Panc1 (cell line): ENCODE measurements around the gene USH2A.

Experiments used
- CTCF ChIP-seq: fragments of 450-650 bp; IDR thresholded peaks from 2 replicates; pipeline ENCODE4 v1.5.1; 2017; ENCODE audit warnings: mild to moderate bottlenecking
- POLR2AphosphoS5 ChIP-seq: IDR thresholded peaks from 2 replicates; pipeline ENCODE4 v1.6.1; 2012; ENCODE audit warnings: mild to moderate bottlenecking, low read depth, low read length, moderate library complexity
- REST ChIP-seq, 2 experiments: IDR thresholded peaks; 2 replicates each; pipeline ENCODE4 v1.6.1; 2011 to 2012; ENCODE audit warnings: low read depth in 2 of 2, control low read depth in 1 of 2, low read length in 1 of 2, mild to moderate bottlenecking in 1 of 2, moderate library complexity in 1 of 2; ENCODE audit not compliant: insufficient read depth in 1 of 2

GRCh38 chr1:215835951-215836350 lies 587.3 kb downstream of the USH2A start:
- no peak for TF ChIP-seq CTCF
- no peak for TF ChIP-seq POLR2AphosphoS5
- no peak for TF ChIP-seq REST (IDR thresholded peaks at IDR 0.05; ENCODE audit: insufficient read depth in 1 of 2, low read depth in 2 of 2, low read length in 1 of 2)
